Measurements from ENCODE around the gene AFG3L2. TPM values are rescaled to one million over a fixed set of nuclear protein-coding genes. Genes with fewer than 3 reads are reported as not detected.
"Not testable (repeated sequence)": the region's sequence is repeated elsewhere in the genome, so short reads cannot be mapped to it uniquely, and the experiment has no call there.

The AFG3L2 gene
- total and polyA plus RNA-seq, 4 experiments from 2014 or later, result 27.8 to 34.6 (median 32.2) TPM

- Mint-ChIP-seq H3K36me3 (no peaks in the 10 kb centered on the region), H3K4me3 (no peak overlapping the region), H3K27ac (peak overlapping the region in 1 of 7 donors; percentile 14), H3K4me1 (peaks cover 2 to 14% (median 6%) of the 10 kb centered on the region in 4 donors), H3K9me3 (no peaks in the 10 kb centered on the region), H3K27me3 (no peaks in the 10 kb centered on the region)
- DNase-seq, result no peak
- no peaks in the 10 kb centered on the region for H3K36me3 ChIP-seq (ENCODE audit: insufficient read depth, low read length)
- H3K9me3 ChIP-seq (ENCODE audit: control insufficient read depth in 1 of 2, low read length in 2 of 2), result no peaks in the 10 kb centered on the region
- intact Hi-C loops (cut with micrococcal nuclease), result no loop called here
- H3K27me3 ChIP-seq (ENCODE audit: insufficient read depth, low read length), result no peaks in the 10 kb centered on the region
- no peak overlapping the region for H3K4me3 ChIP-seq (ENCODE audit: low read length in 2 of 2)
- no peak overlapping the region for H3K27ac ChIP-seq (ENCODE audit: low read depth, low read length)
- POLR2A ChIA-PET (ENCODE audit: partially characterized antibody), result no interaction called here
- no peaks in the 10 kb centered on the region for H3K4me1 ChIP-seq (ENCODE audit: insufficient read depth, low read length)
- CTCF ChIA-PET (ENCODE audit: partially characterized antibody), result no interaction called here
Observed at GRCh38 chr18:12417687-12418086, 40.7 kb upstream of the AFG3L2 start.

DNA sequence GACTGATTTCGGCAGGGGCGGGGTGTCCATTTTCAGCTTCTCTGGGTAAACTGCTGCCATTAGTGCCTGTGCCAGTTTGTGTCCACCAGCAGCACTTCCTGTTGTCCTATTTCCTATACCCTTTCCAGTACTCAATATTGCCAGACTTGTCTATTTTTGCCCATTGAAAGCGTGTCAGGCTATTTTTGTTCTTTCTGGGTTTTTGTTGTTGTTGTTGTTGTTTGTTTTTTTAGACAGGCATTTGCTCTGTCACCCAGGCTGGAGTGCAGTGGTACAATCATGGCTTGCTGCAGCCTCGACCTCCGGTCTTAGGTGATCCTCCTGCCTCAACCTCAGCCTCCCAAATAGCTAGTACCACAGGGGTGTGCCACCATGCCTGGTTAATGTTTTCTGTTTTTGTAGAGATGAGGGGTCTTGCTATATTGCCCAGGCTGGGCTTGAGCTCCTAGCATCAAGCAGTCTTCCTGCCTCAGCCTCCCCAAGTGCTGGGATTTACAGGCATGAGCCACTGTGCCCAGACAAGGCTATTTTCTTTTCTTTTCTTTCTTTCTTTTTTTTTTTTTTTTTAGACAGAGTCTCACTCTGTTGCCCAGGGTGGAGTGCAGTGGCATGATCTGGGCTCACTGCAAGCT, 39.2 kb upstream of the AFG3L2 start:
- no peak for DNase-seq
- no peaks in the 10 kb centered on the region for H3K9me3 Mint-ChIP-seq
- ChIA-PET CTCF (ENCODE audit: partially characterized antibody) (interaction anchor here (1.0 kb wide), 1 partner anchor 26 kb away, joined by 3 read pairs; no protein-coding TSS in a partner anchor), POLR2A (ENCODE audit: partially characterized antibody) (no interaction called here)
- intact Hi-C loops (cut with micrococcal nuclease), result no loop called here
- H3K4me3 ChIP-seq (ENCODE audit: low read length in 2 of 2), result no peak overlapping the region
- no peak overlapping the region for H3K27ac ChIP-seq (ENCODE audit: low read depth, low read length)
- no peaks in the 10 kb centered on the region for H3K9me3 ChIP-seq (ENCODE audit: control insufficient read depth in 1 of 2, low read length in 2 of 2)
- no peaks in the 10 kb centered on the region for H3K36me3 ChIP-seq (ENCODE audit: insufficient read depth, low read length)
- H3K27me3 ChIP-seq (ENCODE audit: insufficient read depth, low read length), result no peaks in the 10 kb centered on the region
- no peaks in the 10 kb centered on the region for H3K4me1 ChIP-seq (ENCODE audit: insufficient read depth, low read length)
- no peak overlapping the region for H3K4me3 Mint-ChIP-seq
- H3K4me1 Mint-ChIP-seq, result peaks cover 2 to 12% (median 5%) of the 10 kb centered on the region in 4 donors
- H3K36me3 Mint-ChIP-seq, result no peaks in the 10 kb centered on the region
- no peak overlapping the region for H3K27ac Mint-ChIP-seq
- no peaks in the 10 kb centered on the region for H3K27me3 Mint-ChIP-seq

GRCh38 chr18:12411456-12411855, 34.4 kb upstream of the AFG3L2 start:
- no peaks in the 10 kb centered on the region for H3K27me3 ChIP-seq (ENCODE audit: insufficient read depth, low read length)
- no peaks in the 10 kb centered on the region for H3K9me3 Mint-ChIP-seq
- no peaks in the 10 kb centered on the region for H3K36me3 ChIP-seq (ENCODE audit: insufficient read depth, low read length)
- H3K36me3 Mint-ChIP-seq, result no peaks in the 10 kb centered on the region
- peaks cover 9 to 23% (median 14%) of the 10 kb centered on the region in 4 donors for H3K4me1 Mint-ChIP-seq
- no peak overlapping the region for H3K4me3 ChIP-seq (ENCODE audit: low read length in 2 of 2)
- H3K4me1 ChIP-seq (ENCODE audit: insufficient read depth, low read length), result peaks cover 12% of the 10 kb centered on the region
- peak overlapping the region in 1 of 7 donors; percentile 37 for H3K27ac Mint-ChIP-seq
- no peak overlapping the region for H3K4me3 Mint-ChIP-seq
- H3K27me3 Mint-ChIP-seq, result no peaks in the 10 kb centered on the region
- no peaks in the 10 kb centered on the region for H3K9me3 ChIP-seq (ENCODE audit: control insufficient read depth in 1 of 2, low read length in 2 of 2)
- intact Hi-C loops (cut with micrococcal nuclease), result no loop called here
- DNase-seq, result no peak
- POLR2A ChIA-PET (ENCODE audit: partially characterized antibody), result no interaction called here
- CTCF ChIA-PET (ENCODE audit: partially characterized antibody), result interaction anchor here (1.6 kb wide), 1 partner anchor 19 kb away, joined by 6 read pairs; no protein-coding TSS in a partner anchor
- no peak overlapping the region for H3K27ac ChIP-seq (ENCODE audit: low read depth, low read length)

GRCh38 chr18:12410747-12411146, 33.7 kb upstream of the AFG3L2 start:
- POLR2A ChIA-PET (ENCODE audit: partially characterized antibody); H3K36me3 ChIP-seq (ENCODE audit: insufficient read depth, low read length); H3K27me3 ChIP-seq (ENCODE audit: insufficient read depth, low read length); H3K27ac ChIP-seq (ENCODE audit: low read depth, low read length); DNase-seq; H3K9me3 ChIP-seq (ENCODE audit: control insufficient read depth in 1 of 2, low read length in 2 of 2); H3K27me3 Mint-ChIP-seq; intact Hi-C loops (cut with micrococcal nuclease); H3K9me3 Mint-ChIP-seq; CTCF ChIA-PET (ENCODE audit: partially characterized antibody); H3K4me3 Mint-ChIP-seq; H3K4me3 ChIP-seq (ENCODE audit: low read length in 2 of 2); H3K36me3 Mint-ChIP-seq: not testable (repeated sequence)
- peaks cover 18% of the 10 kb centered on the region for H3K4me1 ChIP-seq (ENCODE audit: insufficient read depth, low read length)
- Mint-ChIP-seq H3K4me1 (peaks cover 12 to 30% (median 19%) of the 10 kb centered on the region in 4 donors), H3K27ac (peak overlapping the region in 1 of 7 donors; percentile 32)

GRCh38 chr18:12410081-12410481, 33.1 kb upstream of the AFG3L2 start:
- H3K4me1 Mint-ChIP-seq, result peaks cover 12 to 35% (median 19%) of the 10 kb centered on the region in 4 donors
- Histone ChIP-seq H3K4me1 (ENCODE audit: insufficient read depth, low read length) (peaks cover 18% of the 10 kb centered on the region), H3K36me3 (ENCODE audit: insufficient read depth, low read length) (no peaks in the 10 kb centered on the region), H3K27ac (ENCODE audit: low read depth, low read length) (no peak overlapping the region), H3K4me3 (ENCODE audit: low read length in 2 of 2) (no peak overlapping the region), H3K9me3 (ENCODE audit: control insufficient read depth in 1 of 2, low read length in 2 of 2) (no peaks in the 10 kb centered on the region), H3K27me3 (ENCODE audit: insufficient read depth, low read length) (no peaks in the 10 kb centered on the region)
- no peaks in the 10 kb centered on the region for H3K9me3 Mint-ChIP-seq
- POLR2A ChIA-PET (ENCODE audit: partially characterized antibody), result interaction anchor here (1.1 kb wide), 1 partner anchor 33 kb away, joined by 5 read pairs; the partner anchor contains the start of gene AFG3L2
- intact Hi-C loops (cut with micrococcal nuclease), result no loop called here
- no peaks in the 10 kb centered on the region for H3K36me3 Mint-ChIP-seq
- CTCF ChIA-PET (ENCODE audit: partially characterized antibody), result interaction anchor here (0.8 kb wide), 1 partner anchor 15 kb away, joined by 3 read pairs; no protein-coding TSS in a partner anchor
- H3K27me3 Mint-ChIP-seq, result peaks cover 2 to 8% of the 10 kb centered on the region in 2 donors
- DNase-seq, result no peak
- H3K4me3 Mint-ChIP-seq, result peak overlapping the region in 1 of 8 donors; percentile 30
- peak overlapping the region in 2 of 7 donors; percentile 42 to 62 for H3K27ac Mint-ChIP-seq

GRCh38 chr18:12409469-12409868, 32.4 kb upstream of the AFG3L2 start:
- H3K27me3 Mint-ChIP-seq, result peaks cover 6 to 12% of the 10 kb centered on the region in 2 donors
- intact Hi-C loops (cut with micrococcal nuclease), result loop anchor here (5.0 kb wide), 1 partner anchor 248 kb away; the partner anchor contains the start of gene SPIRE1
- Histone ChIP-seq H3K4me1 (ENCODE audit: insufficient read depth, low read length) (peaks cover 18% of the 10 kb centered on the region), H3K9me3 (ENCODE audit: control insufficient read depth in 1 of 2, low read length in 2 of 2) (no peaks in the 10 kb centered on the region), H3K4me3 (ENCODE audit: low read length in 2 of 2) (no peak overlapping the region), H3K36me3 (ENCODE audit: insufficient read depth, low read length) (no peaks in the 10 kb centered on the region), H3K27me3 (ENCODE audit: insufficient read depth, low read length) (no peaks in the 10 kb centered on the region), H3K27ac (ENCODE audit: low read depth, low read length) (no peak overlapping the region)
- peaks cover 12 to 38% (median 19%) of the 10 kb centered on the region in 4 donors for H3K4me1 Mint-ChIP-seq
- peak overlapping the region in 1 of 8 donors; percentile 20 for H3K4me3 Mint-ChIP-seq
- H3K36me3 Mint-ChIP-seq, result no peaks in the 10 kb centered on the region
- POLR2A ChIA-PET (ENCODE audit: partially characterized antibody), result interaction anchor here (1.1 kb wide), 1 partner anchor 32 kb away, joined by 5 read pairs; the partner anchor contains the start of gene AFG3L2
- no peaks in the 10 kb centered on the region for H3K9me3 Mint-ChIP-seq
- no peak overlapping the region for H3K27ac Mint-ChIP-seq
- no peak for DNase-seq
- CTCF ChIA-PET (ENCODE audit: partially characterized antibody), result interaction anchor here (0.8 kb wide), 1 partner anchor 15 kb away, joined by 3 read pairs; no protein-coding TSS in a partner anchor

DNA sequence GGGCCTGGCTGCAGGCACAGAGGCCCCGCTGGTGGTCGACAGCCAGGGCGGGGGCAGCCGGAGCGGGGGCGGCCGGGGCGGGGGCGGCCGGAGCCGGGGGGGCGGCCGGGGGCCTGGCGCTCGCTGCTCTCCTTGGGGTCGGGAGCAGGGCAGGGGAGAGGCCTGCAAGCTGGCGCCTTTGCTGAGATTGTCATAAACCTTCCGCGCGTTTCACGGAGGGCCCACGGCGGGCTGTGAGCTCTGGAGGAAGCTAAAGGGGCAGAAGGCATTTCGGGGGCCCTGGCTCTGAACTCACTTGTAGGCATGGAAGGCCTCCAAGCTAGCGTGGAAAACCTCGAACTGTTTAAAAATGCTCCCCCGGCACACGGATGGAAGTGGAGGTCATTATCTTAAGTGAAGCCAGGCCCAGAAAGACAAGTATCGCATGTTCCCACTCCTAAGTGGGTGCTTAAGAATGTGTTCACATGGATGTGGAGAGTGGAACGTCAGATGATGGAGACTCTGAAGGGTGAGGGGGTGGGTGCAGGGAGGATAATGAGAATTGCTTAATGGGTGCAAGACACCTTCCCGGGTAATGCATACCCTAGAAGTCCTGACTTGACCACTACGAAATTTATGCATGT, 31.3 kb upstream of the AFG3L2 start:
- Mint-ChIP-seq H3K27ac (peak overlapping the region in 3 of 7 donors; percentile 31 to 79 (median 35)), H3K4me3 (peak overlapping the region; percentile 58 to 75 (median 68)), H3K4me1 (peaks cover 12 to 38% (median 19%) of the 10 kb centered on the region in 4 donors), H3K27me3 (peaks cover 11 to 15% of the 10 kb centered on the region in 2 donors), H3K9me3 (no peaks in the 10 kb centered on the region), H3K36me3 (no peaks in the 10 kb centered on the region)
- Histone ChIP-seq H3K36me3 (ENCODE audit: insufficient read depth, low read length) (no peaks in the 10 kb centered on the region), H3K4me1 (ENCODE audit: insufficient read depth, low read length) (peaks cover 18% of the 10 kb centered on the region), H3K4me3 (ENCODE audit: low read length in 2 of 2) (no peak overlapping the region), H3K27me3 (ENCODE audit: insufficient read depth, low read length) (no peaks in the 10 kb centered on the region), H3K27ac (ENCODE audit: low read depth, low read length) (no peak overlapping the region), H3K9me3 (ENCODE audit: control insufficient read depth in 1 of 2, low read length in 2 of 2) (no peaks in the 10 kb centered on the region)
- peak in 1 of 5 donors; percentile 6 for DNase-seq
- POLR2A ChIA-PET (ENCODE audit: partially characterized antibody), result interaction anchor here (1.0 to 2.7 kb wide), 3 partner anchors 31 to 249 kb away, joined by 3 to 24 read pairs (median 3); partner anchors contain the start of genes AFG3L2 and SPIRE1
- intact Hi-C loops (cut with micrococcal nuclease), result loop anchor here (5.0 kb wide), 1 partner anchor 249 kb away; the partner anchor contains the start of gene SPIRE1
- CTCF ChIA-PET (ENCODE audit: partially characterized antibody), result interaction anchor here (1.2 to 1.4 kb wide), 2 partner anchors 9 to 15 kb away, joined by 5 read pairs; no protein-coding TSS in a partner anchor
